SU-DHL-6 (cell line): ENCODE results near the gene C13orf42.

ENCODE experiments used
- H2AFZ ChIP-seq: fragments of 200-600 bp; sonication (generic); 2 replicates; pipeline ENCODE4 v1.6.1; 2014; ENCODE audit warnings: low read depth, mild to moderate bottlenecking, moderate library complexity, mixed read lengths, antibody characterized with exemption, low read length; ENCODE audit not compliant: severe bottlenecking
- H3F3A ChIP-seq: fragments of 200-600 bp; shearing (Covaris generic); 2 replicates; pipeline ENCODE4 v1.6.0; 2016; ENCODE audit warnings: antibody characterized with exemption, mild to moderate bottlenecking; ENCODE audit not compliant: insufficient read depth
- H3K27ac ChIP-seq: fragments of 200-600 bp; sonication (generic); 2 replicates; pipeline ENCODE4 v1.5.1; 2016; ENCODE audit warnings: low read depth, mild to moderate bottlenecking, low read length, moderate library complexity, mixed read lengths
- H3K27me3 ChIP-seq: fragments of 200-600 bp; sonication (generic), shearing (Covaris generic); 2 replicates; pipeline ENCODE4 v1.6.0; 2014; ENCODE audit warnings: mild to moderate bottlenecking, low read length
- H3K36me3 ChIP-seq: fragments of 200-600 bp; sonication (generic); 2 replicates; pipeline ENCODE4 v1.6.1; 2014; ENCODE audit warnings: mild to moderate bottlenecking, low read length, mixed read lengths
- H3K4me2 ChIP-seq: fragments of 300-600, 200-600 bp; shearing (Covaris generic), sonication (generic); 2 replicates; pipeline ENCODE4 v1.6.0; 2014; ENCODE audit warnings: low read length, low read depth, mild to moderate bottlenecking; ENCODE audit not compliant: poor library complexity, severe bottlenecking
- H3K4me3 ChIP-seq: fragments of 200-600 bp; sonication (generic); 2 replicates; pipeline ENCODE4 v1.5.1; 2014; ENCODE audit warnings: antibody characterized with exemption, low read length, mild to moderate bottlenecking, mixed read lengths; ENCODE audit not compliant: insufficient read depth, poor library complexity, severe bottlenecking
- H3K79me2 ChIP-seq: fragments of 200-600 bp; sonication (generic); 2 replicates; pipeline ENCODE4 v1.6.1; 2014; ENCODE audit warnings: mild to moderate bottlenecking, low read length, moderate library complexity; ENCODE audit not compliant: insufficient read depth
- H3K9ac ChIP-seq: fragments of 200-600 bp; sonication (generic); 2 replicates; pipeline ENCODE4 v1.7.0; 2014; ENCODE audit warnings: mild to moderate bottlenecking, low read length
- H3K9me2 ChIP-seq: fragments of 200-600 bp; sonication (generic); replicated peaks from 2 replicates; pipeline ENCODE4 v1.6.1; 2014; ENCODE audit warnings: low read length; ENCODE audit not compliant: insufficient read depth
- H3K9me3 ChIP-seq: fragments of 200-600 bp; sonication (generic); 2 replicates; pipeline ENCODE4 v1.6.1; 2014; ENCODE audit warnings: low read length, mixed read lengths; ENCODE audit not compliant: insufficient read depth
- H4K20me1 ChIP-seq: fragments of 200-600 bp; sonication (generic); 2 replicates; pipeline ENCODE4 v1.6.1; 2014; ENCODE audit warnings: low read depth, mild to moderate bottlenecking, antibody characterized with exemption, low read length, moderate library complexity, mixed read lengths
- EZH2phosphoT487 ChIP-seq: fragments of 200-600 bp; sonication (generic), shearing (Covaris generic); conservative IDR thresholded peaks from 2 replicates; pipeline ENCODE4 v1.6.1; 2018; ENCODE audit warnings: mild to moderate bottlenecking, antibody characterized with exemption, low read length, moderate library complexity, mixed read lengths
- TF ChIP-seq, protein P1 (sequence below): fragments of 200-600 bp; sonication (generic); IDR thresholded peaks from one replicate; pipeline ENCODE4 v1.5.1; 2017; ENCODE audit warnings: antibody characterized with exemption, mild to moderate bottlenecking, low read length, moderate library complexity; ENCODE audit not compliant: insufficient read depth, poor library complexity, severe bottlenecking

The C13orf42 gene

DNA sequence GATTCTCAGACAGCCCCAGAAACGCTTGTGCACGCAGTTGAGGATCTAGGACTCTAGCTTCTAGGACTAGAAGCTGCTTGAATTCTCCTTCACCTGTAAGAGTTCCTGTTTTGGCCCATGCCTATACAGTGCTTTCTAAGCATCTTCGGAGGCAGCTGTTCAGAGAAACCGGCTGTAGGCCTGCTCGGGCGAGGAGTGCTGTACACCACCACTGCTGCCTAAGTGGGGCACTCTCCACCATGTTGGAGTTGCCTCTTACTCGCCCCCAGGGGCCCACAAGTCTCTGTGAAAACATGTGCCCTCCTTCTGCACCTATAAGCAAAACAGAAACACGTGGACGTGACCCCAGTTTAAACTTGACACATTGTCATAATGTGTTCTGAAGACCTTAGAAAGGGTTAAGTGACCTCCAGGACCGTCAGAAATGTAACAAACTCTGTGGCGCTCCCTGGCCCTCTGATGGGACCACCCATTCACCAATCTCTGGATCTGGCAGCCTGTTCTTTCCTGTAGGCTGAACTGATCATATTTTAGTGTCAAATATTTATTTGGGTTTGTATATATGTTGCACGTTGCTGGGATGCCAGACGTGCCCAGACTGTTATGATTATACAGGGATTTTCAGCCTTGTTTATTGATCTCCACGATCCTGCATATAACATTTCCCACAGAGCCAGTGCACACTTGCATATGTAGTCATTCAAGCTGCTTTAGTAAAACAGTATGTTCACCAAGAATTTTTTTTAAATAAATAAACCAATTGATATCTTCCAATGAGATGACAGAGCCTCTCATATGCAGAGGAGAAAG, 60.8 kb downstream of the C13orf42 start:
- Histone ChIP-seq H3K9ac (no peak overlapping the region), H3K79me2 (no peaks in the 10 kb centered on the region), H3K4me3 (no peak overlapping the region), H3K4me2 (no peak overlapping the region), H3K9me3 (no peaks in the 10 kb centered on the region), H2AFZ (no peak overlapping the region), H4K20me1 (no peaks in the 10 kb centered on the region), H3F3A (no peaks in the 10 kb centered on the region), H3K36me3 (no peaks in the 10 kb centered on the region), H3K9me2 (no peaks in the 10 kb centered on the region), H3K27me3 (no peaks in the 10 kb centered on the region), H3K27ac (no peak overlapping the region)
- TF ChIP-seq, protein P1, sequence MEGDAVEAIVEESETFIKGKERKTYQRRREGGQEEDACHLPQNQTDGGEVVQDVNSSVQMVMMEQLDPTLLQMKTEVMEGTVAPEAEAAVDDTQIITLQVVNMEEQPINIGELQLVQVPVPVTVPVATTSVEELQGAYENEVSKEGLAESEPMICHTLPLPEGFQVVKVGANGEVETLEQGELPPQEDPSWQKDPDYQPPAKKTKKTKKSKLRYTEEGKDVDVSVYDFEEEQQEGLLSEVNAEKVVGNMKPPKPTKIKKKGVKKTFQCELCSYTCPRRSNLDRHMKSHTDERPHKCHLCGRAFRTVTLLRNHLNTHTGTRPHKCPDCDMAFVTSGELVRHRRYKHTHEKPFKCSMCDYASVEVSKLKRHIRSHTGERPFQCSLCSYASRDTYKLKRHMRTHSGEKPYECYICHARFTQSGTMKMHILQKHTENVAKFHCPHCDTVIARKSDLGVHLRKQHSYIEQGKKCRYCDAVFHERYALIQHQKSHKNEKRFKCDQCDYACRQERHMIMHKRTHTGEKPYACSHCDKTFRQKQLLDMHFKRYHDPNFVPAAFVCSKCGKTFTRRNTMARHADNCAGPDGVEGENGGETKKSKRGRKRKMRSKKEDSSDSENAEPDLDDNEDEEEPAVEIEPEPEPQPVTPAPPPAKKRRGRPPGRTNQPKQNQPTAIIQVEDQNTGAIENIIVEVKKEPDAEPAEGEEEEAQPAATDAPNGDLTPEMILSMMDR, result no peak
- TF ChIP-seq EZH2phosphoT487, result no peak

DNA sequence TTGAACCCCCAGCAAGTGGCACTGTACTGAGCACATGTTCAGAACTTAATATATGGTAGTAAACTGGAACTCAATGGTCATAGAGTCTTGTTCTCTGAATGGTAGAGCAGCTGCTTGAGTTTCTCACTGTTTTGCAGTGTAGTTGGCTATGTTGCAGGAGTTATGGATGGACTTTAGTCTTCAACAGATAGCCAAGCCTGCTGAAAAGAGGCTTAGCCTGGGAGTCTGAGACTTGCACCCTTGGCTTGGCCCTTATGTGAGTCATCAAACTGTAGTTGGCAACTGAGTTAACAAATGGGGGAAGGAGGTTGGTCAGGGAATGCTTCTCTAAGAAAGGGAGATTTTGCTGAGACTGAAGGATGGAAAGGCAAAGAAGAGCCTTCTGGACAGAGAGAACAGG, 62.5 kb downstream of the C13orf42 start:
- Histone ChIP-seq H3K9me3 (no peaks in the 10 kb centered on the region), H3K9me2 (no peaks in the 10 kb centered on the region), H3K27ac (no peak overlapping the region), H3K36me3 (no peaks in the 10 kb centered on the region), H3K9ac (no peak overlapping the region), H3F3A (no peaks in the 10 kb centered on the region), H3K79me2 (no peaks in the 10 kb centered on the region), H3K4me2 (no peak overlapping the region), H4K20me1 (no peaks in the 10 kb centered on the region), H3K4me3 (no peak overlapping the region), H3K27me3 (no peaks in the 10 kb centered on the region), H2AFZ (no peak overlapping the region)
- TF ChIP-seq EZH2phosphoT487, result no peak
- TF ChIP-seq, protein P1, result no peak

DNA sequence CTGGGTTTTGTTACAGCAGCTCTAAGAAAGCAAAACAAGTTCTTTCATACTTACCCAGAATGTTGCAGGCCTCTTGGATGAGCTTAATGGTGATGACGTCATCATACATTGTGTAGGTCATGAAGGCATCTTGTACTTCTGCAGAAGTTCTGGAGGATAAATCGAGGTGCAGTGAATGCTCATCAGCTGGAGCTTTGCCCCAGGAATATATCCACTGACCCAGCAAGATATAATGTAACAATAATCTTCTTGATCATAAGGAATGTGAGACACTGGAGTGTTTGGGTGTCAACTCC, 63.0 kb downstream of the C13orf42 start:
- H3K36me3 ChIP-seq, result no peaks in the 10 kb centered on the region
- no peak overlapping the region for H3K27ac ChIP-seq
- H3K4me2 ChIP-seq, result no peak overlapping the region
- H3K9me3 ChIP-seq, result no peaks in the 10 kb centered on the region
- no peak overlapping the region for H3K4me3 ChIP-seq
- H4K20me1 ChIP-seq, result no peaks in the 10 kb centered on the region
- no peak overlapping the region for H3K9ac ChIP-seq
- no peaks in the 10 kb centered on the region for H3K79me2 ChIP-seq
- no peak overlapping the region for H2AFZ ChIP-seq
- H3F3A ChIP-seq, result no peaks in the 10 kb centered on the region
- no peaks in the 10 kb centered on the region for H3K27me3 ChIP-seq
- H3K9me2 ChIP-seq, result no peaks in the 10 kb centered on the region
- TF ChIP-seq, protein P1, result no peak
- TF ChIP-seq EZH2phosphoT487, result no peak
